Hepatocyte (in vitro differentiated cells): ENCODE results near the gene LIG3.

Source experiments
- EZH2 ChIP-seq: fragments of 200-600 bp; sonication (generic); IDR thresholded peaks from 2 replicates; pipeline ENCODE4 v1.6.1; 2016; ENCODE audit warnings: antibody characterized with exemption, mild to moderate bottlenecking, borderline replicate concordance
- EZH2phosphoT487 ChIP-seq: fragments of 200-600 bp; sonication (generic); IDR thresholded peaks from one replicate; pipeline ENCODE4 v1.6.1; 2018; ENCODE audit warnings: antibody characterized with exemption, mild to moderate bottlenecking, low read depth, moderate library complexity; ENCODE audit not compliant: unreplicated experiment, severe bottlenecking
- TF ChIP-seq, protein P1 (sequence below): fragments of 200-600 bp; sonication (generic); IDR thresholded peaks from 2 replicates; pipeline ENCODE4 v1.5.1; 2016; ENCODE audit warnings: antibody characterized with exemption, mild to moderate bottlenecking; ENCODE audit not compliant: poor library complexity

DNA sequence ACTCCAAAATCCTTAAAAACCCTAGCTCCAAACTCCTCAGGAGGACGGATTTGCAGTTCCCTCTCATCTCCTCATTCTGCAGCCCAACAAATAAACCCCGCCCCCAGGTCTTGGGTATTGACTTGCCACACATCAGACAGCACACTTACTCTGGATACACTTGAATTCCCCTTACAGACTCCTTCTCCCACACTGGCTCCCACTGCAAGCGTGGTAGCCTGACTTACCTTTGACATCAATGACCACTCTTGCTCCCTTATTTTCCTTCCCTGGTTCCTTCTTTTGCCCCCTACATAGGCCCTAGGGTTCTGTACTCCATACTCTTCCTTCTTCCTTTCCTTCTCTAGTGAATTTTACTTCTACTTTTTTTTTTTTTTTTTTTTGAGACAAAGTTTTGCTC lies 75.7 kb downstream of the LIG3 start:
- TF ChIP-seq, protein P1, sequence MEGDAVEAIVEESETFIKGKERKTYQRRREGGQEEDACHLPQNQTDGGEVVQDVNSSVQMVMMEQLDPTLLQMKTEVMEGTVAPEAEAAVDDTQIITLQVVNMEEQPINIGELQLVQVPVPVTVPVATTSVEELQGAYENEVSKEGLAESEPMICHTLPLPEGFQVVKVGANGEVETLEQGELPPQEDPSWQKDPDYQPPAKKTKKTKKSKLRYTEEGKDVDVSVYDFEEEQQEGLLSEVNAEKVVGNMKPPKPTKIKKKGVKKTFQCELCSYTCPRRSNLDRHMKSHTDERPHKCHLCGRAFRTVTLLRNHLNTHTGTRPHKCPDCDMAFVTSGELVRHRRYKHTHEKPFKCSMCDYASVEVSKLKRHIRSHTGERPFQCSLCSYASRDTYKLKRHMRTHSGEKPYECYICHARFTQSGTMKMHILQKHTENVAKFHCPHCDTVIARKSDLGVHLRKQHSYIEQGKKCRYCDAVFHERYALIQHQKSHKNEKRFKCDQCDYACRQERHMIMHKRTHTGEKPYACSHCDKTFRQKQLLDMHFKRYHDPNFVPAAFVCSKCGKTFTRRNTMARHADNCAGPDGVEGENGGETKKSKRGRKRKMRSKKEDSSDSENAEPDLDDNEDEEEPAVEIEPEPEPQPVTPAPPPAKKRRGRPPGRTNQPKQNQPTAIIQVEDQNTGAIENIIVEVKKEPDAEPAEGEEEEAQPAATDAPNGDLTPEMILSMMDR: no peak
- no peak for TF ChIP-seq EZH2
- no peak for TF ChIP-seq EZH2phosphoT487
